Measurements from ENCODE around the gene YY1AP1. TPM values are rescaled to one million over a fixed set of nuclear protein-coding genes. Genes with fewer than 3 reads are reported as not detected.
A peak's percentile ranks its signal among the peaks of the same experiment; 100 is the strongest.

Gene YY1AP1
- total RNA-seq (100 to 1,000 TPM in 2 of 7 donors, 10 to 100 TPM in 5; 73.8 to 145 (median 87.4) TPM), polyA plus RNA-seq (10 to 100 TPM; 21.9 to 35.6 (median 34.2) TPM)
- long read RNA-seq, donor 1, partial matches to known transcripts, result 8 of 19 reads
- long read RNA-seq, donor 1, other reads (novel, unspliced or antisense), result 0 of 19 reads
- long read RNA-seq, donor 2, transcript YY1AP1-212 (11 exons, 2,654 nt), result major isoform, 5 of 64 reads
- long read RNA-seq, donor 2, partial matches to known transcripts, result 52 of 64 reads
- long read RNA-seq, donor 2, other reads (novel, unspliced or antisense), result 0 of 64 reads

GRCh38 chr1:155688324-155689080 lies at the start of gene YY1AP1:
Gene YY1AP1, minus strand, starts transcription at chr1:155688774. Its CDS starts 8,338 bp downstream, at chr1:155680436.
- peaks cover 0 to 34% (median 9%) of the 10 kb centered on the region in 6 donors for H3K36me3 ChIP-seq
- DNase-seq, result peak; percentile 98
- peak within 1 kb of the TSS; percentile 72 to 100 (median 94) for H3K4me3 ChIP-seq
- intact Hi-C loops (cut with DNase I; ENCODE audit: low total_unique reads), result no loop called here
- WGBS, 5 donors, result 0 to 1% (median 0%) methylated on average over 41 to 81 of the region's 81 CpGs
- peak within 1 kb of the TSS; percentile 94 to 100 (median 98) for H3K27ac ChIP-seq
- peaks cover 0 to 6% (median 0%) of the 10 kb centered on the region in 8 donors for H3K9me3 ChIP-seq
- no peaks in the 10 kb centered on the region for H3K27me3 ChIP-seq (replicated peaks in 1 of 7)
- TF ChIP-seq CTCF (IDR thresholded peaks at IDR 0.05 in 8 of 11, conservative IDR thresholded peaks at IDR 0.05 in 3 of 11) (peak in 5 of 11 experiments; percentile 3 to 28 (median 14)), POLR2A (IDR thresholded peaks at IDR 0.05) (peak in 2 of 3 donors; percentile 46 to 48), POLR2AphosphoS5 (IDR thresholded peaks at IDR 0.05) (peak; percentile 83 to 94 (median 90))
- peaks cover 14 to 77% (median 57%) of the 10 kb centered on the region in 6 donors for H3K4me1 ChIP-seq

GRCh38 chr1:155729031-155729898 lies 40.7 kb upstream of the YY1AP1 start:
- no peaks in the 10 kb centered on the region for H3K27me3 ChIP-seq (replicated peaks in 1 of 7)
- TF ChIP-seq CTCF (IDR thresholded peaks at IDR 0.05 in 8 of 11, conservative IDR thresholded peaks at IDR 0.05 in 3 of 11) (peak in 10 of 11 experiments; percentile 34 to 74 (median 61)), POLR2A (IDR thresholded peaks at IDR 0.05) (no peak), POLR2AphosphoS5 (IDR thresholded peaks at IDR 0.05) (no peak)
- intact Hi-C loops (cut with DNase I; ENCODE audit: low total_unique reads), result no loop called here
- no peak overlapping the region for H3K27ac ChIP-seq
- no peaks in the 10 kb centered on the region for H3K9me3 ChIP-seq
- no peak for DNase-seq
- no peaks in the 10 kb centered on the region for H3K4me1 ChIP-seq
- no peak overlapping the region for H3K4me3 ChIP-seq
- peaks cover 0 to 96% (median 30%) of the 10 kb centered on the region in 6 donors for H3K36me3 ChIP-seq
- 62 to 67% (median 65%) methylated on average over 11 to 12 of the region's 12 CpGs for WGBS, 5 donors

- no peak overlapping the region for H3K27ac ChIP-seq
- 93 to 99% (median 97%) methylated on average over 3 of the region's 3 CpGs for WGBS, 5 donors
- TF ChIP-seq CTCF (IDR thresholded peaks at IDR 0.05 in 8 of 11, conservative IDR thresholded peaks at IDR 0.05 in 3 of 11) (no peak), POLR2A (IDR thresholded peaks at IDR 0.05) (no peak), POLR2AphosphoS5 (IDR thresholded peaks at IDR 0.05) (no peak)
Measured at GRCh38 chr1:155725142-155725541, 36.6 kb upstream of the YY1AP1 start.

More at GRCh38 chr1:155725142-155725541, 36.6 kb upstream of the YY1AP1 start:
- Histone ChIP-seq H3K4me1 (no peaks in the 10 kb centered on the region), H3K9me3 (no peaks in the 10 kb centered on the region), H3K36me3 (peaks cover 0 to 96% (median 23%) of the 10 kb centered on the region in 6 donors), H3K4me3 (no peak overlapping the region), H3K27me3 (replicated peaks in 1 of 7) (no peaks in the 10 kb centered on the region)
- DNase-seq, result no peak
- intact Hi-C loops (cut with DNase I; ENCODE audit: low total_unique reads), result no loop called here

Data from spleen (tissue), 13 donors.